Glutamatergic neuron (in vitro differentiated cells): ENCODE data around the gene MYO6. TPM values are rescaled to one million over a fixed set of nuclear protein-coding genes. Genes with fewer than 3 reads are reported as not detected.

Source experiments
- DNase-seq: peaks from one replicate; pipeline ENCODE4 v3.0.0; 2022
- H3K27ac Mint-ChIP-seq: one replicate; pipeline ENCODE4 v1.8.0; 2020; ENCODE audit warnings: mild to moderate bottlenecking, mixed read lengths, inconsistent platforms; ENCODE audit not compliant: unreplicated experiment
- H3K27me3 Mint-ChIP-seq: one replicate; pipeline ENCODE4 v1.8.0; 2020; ENCODE audit warnings: mild to moderate bottlenecking, moderate library complexity, mixed read lengths, inconsistent platforms; ENCODE audit not compliant: unreplicated experiment
- H3K36me3 Mint-ChIP-seq: one replicate; pipeline ENCODE4 v1.8.0; 2020; ENCODE audit warnings: mild to moderate bottlenecking, mixed read lengths, inconsistent platforms; ENCODE audit not compliant: unreplicated experiment
- H3K4me1 Mint-ChIP-seq: one replicate; pipeline ENCODE4 v1.8.0; 2020; ENCODE audit warnings: mild to moderate bottlenecking, low read depth, mixed read lengths, inconsistent platforms; ENCODE audit not compliant: unreplicated experiment
- H3K4me3 Mint-ChIP-seq: one replicate; pipeline ENCODE4 v1.8.0; 2020; ENCODE audit warnings: mild to moderate bottlenecking, mixed read lengths, inconsistent platforms; ENCODE audit not compliant: unreplicated experiment
- H3K9me3 Mint-ChIP-seq: one replicate; pipeline ENCODE4 v1.8.0; 2020; ENCODE audit warnings: mild to moderate bottlenecking, moderate library complexity, mixed read lengths, inconsistent platforms; ENCODE audit not compliant: unreplicated experiment
- CTCF ChIP-seq: fragments of 200-600 bp; sonication (generic); IDR thresholded peaks from one replicate; pipeline ENCODE4 v1.5.0; 2021; ENCODE audit not compliant: partially characterized antibody, unreplicated experiment
- total RNA-seq: library from RNA; stranded (reverse); fragmentation: NEBNext Ultra II Directional; extraction: Animal tissue kit (Norgen Biotek cat#: 25700); gene quantifications from one replicate; pipeline ENCODE4 v1.2.1, GENCODE V29; 2021; ENCODE audit not compliant: unreplicated experiment

The MYO6 gene
- total RNA-seq, 1 donor from 2014 or later: 72.2 TPM

DNA sequence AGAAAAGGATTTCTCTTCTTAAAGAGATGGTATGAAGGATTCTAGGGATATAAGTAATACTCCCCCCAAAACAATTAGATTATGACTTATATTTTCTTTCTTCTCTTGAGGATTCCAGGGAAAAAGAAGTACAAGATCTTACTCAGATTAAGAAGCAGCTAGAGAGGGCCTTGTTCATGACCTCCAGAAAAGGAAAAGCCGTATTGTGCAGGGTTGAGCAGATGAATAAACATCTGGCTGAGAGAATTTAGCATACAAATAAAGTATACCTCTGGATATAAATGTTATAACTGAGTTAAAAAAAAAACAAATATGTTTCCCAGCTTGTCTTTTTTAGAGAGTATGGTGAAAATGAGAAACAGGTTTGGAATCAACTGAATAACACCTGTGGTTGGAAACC, 11.3 kb downstream of the MYO6 start:
- no peak overlapping the region for H3K4me3 Mint-ChIP-seq

DNA sequence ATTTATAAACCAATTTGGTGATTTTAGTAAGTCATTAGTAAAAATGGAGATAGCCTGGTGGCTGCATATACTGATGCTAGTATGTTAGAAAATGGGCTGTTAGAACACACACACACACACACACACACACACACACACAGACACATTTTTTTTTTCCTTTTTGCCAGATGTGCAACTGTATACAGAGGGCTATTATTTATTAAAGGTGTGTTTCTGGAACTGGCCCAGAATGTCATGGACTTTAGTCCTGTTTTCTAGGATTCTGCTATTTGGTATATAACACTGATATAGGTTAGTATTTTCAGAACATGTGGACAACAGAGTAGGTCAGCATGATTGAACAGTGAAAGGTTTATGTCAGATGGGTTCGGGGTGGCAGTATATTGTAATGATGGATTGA, 12.4 kb downstream of the MYO6 start:
- DNase-seq: no peak
- Mint-ChIP-seq H3K36me3 (peaks cover 6% of the 10 kb centered on the region), H3K4me3 (no peak overlapping the region), H3K27ac (no peak overlapping the region), H3K4me1 (peaks cover 5% of the 10 kb centered on the region), H3K27me3 (no peaks in the 10 kb centered on the region), H3K9me3 (peaks cover 2% of the 10 kb centered on the region)
- TF ChIP-seq CTCF: no peak

More for the DNA sequence above, 11.3 kb downstream of the MYO6 start:
- TF ChIP-seq CTCF: no peak
- no peak for DNase-seq
- Mint-ChIP-seq H3K9me3 (peaks cover 2% of the 10 kb centered on the region), H3K4me1 (peaks cover 5% of the 10 kb centered on the region), H3K36me3 (peaks cover 6% of the 10 kb centered on the region), H3K27ac (no peak overlapping the region), H3K27me3 (no peaks in the 10 kb centered on the region)

- Mint-ChIP-seq H3K36me3 (peaks cover 6% of the 10 kb centered on the region), H3K4me3 (no peak overlapping the region), H3K9me3 (peaks cover 2% of the 10 kb centered on the region), H3K27me3 (no peaks in the 10 kb centered on the region), H3K4me1 (peaks cover 5% of the 10 kb centered on the region), H3K27ac (no peak overlapping the region)
- no peak for TF ChIP-seq CTCF
- DNase-seq: no peak
These were observed 13.0 kb downstream of the MYO6 start for GRCh38 chr6:75762063-75762462.

GRCh38 chr6:75766387-75766786, 17.3 kb downstream of the MYO6 start:
- Mint-ChIP-seq H3K27me3 (no peaks in the 10 kb centered on the region), H3K4me1 (peaks cover 3% of the 10 kb centered on the region), H3K9me3 (no peaks in the 10 kb centered on the region), H3K36me3 (peaks cover 11% of the 10 kb centered on the region), H3K27ac (no peak overlapping the region), H3K4me3 (no peak overlapping the region)
- no peak for DNase-seq
- no peak for TF ChIP-seq CTCF

GRCh38 chr6:75770844-75771243, 21.8 kb downstream of the MYO6 start:
- no peak for DNase-seq
- Mint-ChIP-seq H3K27me3 (no peaks in the 10 kb centered on the region), H3K4me1 (peaks cover 18% of the 10 kb centered on the region), H3K27ac (no peak overlapping the region), H3K4me3 (no peak overlapping the region), H3K9me3 (no peaks in the 10 kb centered on the region), H3K36me3 (peaks cover 5% of the 10 kb centered on the region)
- no peak for TF ChIP-seq CTCF
